Testis (tissue), 3 donors: Measurements from ENCODE around the gene STK17A. TPM values are rescaled to one million over a fixed set of nuclear protein-coding genes. Genes with fewer than 3 reads are reported as not detected.

Experiments
- DNase-seq: peaks from one replicate; pipeline ENCODE4 v3.0.0-alpha.2; 2019
- H3K27ac ChIP-seq, 2 donors: fragments of 200-600 bp; sonication (generic); one replicate each; pipeline ENCODE4 v1.5.1; 2019
- H3K27me3 ChIP-seq: fragments of 200-600 bp; sonication (generic); one replicate; pipeline ENCODE4 v1.5.1; 2019
- H3K36me3 ChIP-seq: fragments of 200-600 bp; sonication (generic); one replicate; pipeline ENCODE4 v1.5.1; 2017; ENCODE audit warnings: low read depth; ENCODE audit errors: missing control alignments
- H3K4me1 ChIP-seq: fragments of 200-600 bp; sonication (generic); one replicate; pipeline ENCODE4 v1.5.1; 2019
- H3K4me3 ChIP-seq, 2 donors: fragments of 200-600 bp; sonication (generic); one replicate each; pipeline ENCODE4 v1.5.1; 2017 to 2019
- H3K9me3 ChIP-seq: fragments of 200-600 bp; sonication (generic); one replicate; pipeline ENCODE4 v1.5.1; 2017
- POLR2A ChIP-seq: fragments of 450-650 bp; IDR thresholded peaks from one replicate; pipeline ENCODE4 v1.6.1; 2017; ENCODE audit warnings: antibody characterized with exemption, mild to moderate bottlenecking, moderate library complexity
- WGBS, 2 donors: methylation state at CpG; one replicate each; pipeline ENCODE4 v1.1.5; 2018; 5-methylcytosine and 5-hydroxymethylcytosine counted together
- intact Hi-C: fragments of 100-400 bp; cut with DNase I; formaldehyde crosslinking; loops from one replicate; pipeline ENCODE4 v1.15.1; 2023; ENCODE audit warnings: low total_unique reads
- polyA plus RNA-seq: library from polyadenylated mRNA; stranded (reverse); fragments of 350-450 nt; fragmentation: Illumina TruSeq; extraction: RNeasy Lipid Tissue Mini Kit (QIAGEN cat#74804); gene quantifications from one replicate; pipeline ENCODE4 v1.2.3, GENCODE V29; 2014; ENCODE audit warnings: low read depth, low replicate concordance; ENCODE audit not compliant: insufficient read depth
- total RNA-seq, 2 donors: library from RNA; depleted of rRNA; stranded (reverse); fragments of >200 nt; gene quantifications; one replicate each; pipeline ENCODE4 v1.2.3, GENCODE V29; 2016
- TF ChIP-seq, protein P1 (sequence below), 3 experiments: fragments of 450-650 bp in 2 of 3; fragments of 200-600 bp in 1 of 3; sonication (generic) in 1 of 3; IDR thresholded peaks; one replicate each; pipeline ENCODE4 v1.5.1; 2016 to 2019; ENCODE audit warnings: antibody characterized with exemption in 3 of 3, mild to moderate bottlenecking in 2 of 3, moderate library complexity in 1 of 3

The STK17A gene
- total and polyA plus RNA-seq, 3 donors from 2014 or later, result 14.8 to 43.2 (median 18.8) TPM

DNA sequence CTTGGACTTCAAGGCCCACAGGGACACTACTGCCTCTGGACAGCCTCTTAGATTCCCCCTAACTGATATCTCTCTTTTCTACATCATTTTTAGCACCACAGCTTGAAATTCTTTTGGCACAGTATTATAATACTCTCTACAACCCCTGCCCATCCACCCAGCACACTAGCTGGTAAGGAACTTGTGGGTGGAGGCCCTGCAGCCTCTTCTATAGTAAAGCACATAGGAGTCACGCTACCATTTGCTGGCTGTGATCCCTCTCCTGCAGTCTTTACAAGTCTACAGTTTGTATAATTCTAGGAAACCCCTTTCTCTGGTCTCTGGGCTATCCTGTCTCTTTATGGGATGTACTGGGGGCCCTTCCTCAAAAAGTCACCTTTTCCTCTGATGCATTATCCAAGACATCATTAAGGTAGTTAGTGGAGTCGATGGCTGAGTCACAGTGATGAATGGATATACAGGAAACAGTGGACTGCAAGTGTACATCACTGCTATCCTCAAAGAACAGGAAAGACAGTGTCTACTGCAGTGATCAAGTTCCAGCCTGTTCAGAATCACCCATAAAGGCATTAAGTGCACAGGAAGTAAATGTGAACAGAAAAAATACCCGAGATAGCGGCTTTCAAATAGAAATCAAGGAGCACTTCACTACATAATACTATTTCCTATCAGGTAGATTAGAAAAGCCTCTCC is 54.4 kb downstream of the STK17A start:
- no peak for TF ChIP-seq POLR2A
- TF ChIP-seq, protein P1, sequence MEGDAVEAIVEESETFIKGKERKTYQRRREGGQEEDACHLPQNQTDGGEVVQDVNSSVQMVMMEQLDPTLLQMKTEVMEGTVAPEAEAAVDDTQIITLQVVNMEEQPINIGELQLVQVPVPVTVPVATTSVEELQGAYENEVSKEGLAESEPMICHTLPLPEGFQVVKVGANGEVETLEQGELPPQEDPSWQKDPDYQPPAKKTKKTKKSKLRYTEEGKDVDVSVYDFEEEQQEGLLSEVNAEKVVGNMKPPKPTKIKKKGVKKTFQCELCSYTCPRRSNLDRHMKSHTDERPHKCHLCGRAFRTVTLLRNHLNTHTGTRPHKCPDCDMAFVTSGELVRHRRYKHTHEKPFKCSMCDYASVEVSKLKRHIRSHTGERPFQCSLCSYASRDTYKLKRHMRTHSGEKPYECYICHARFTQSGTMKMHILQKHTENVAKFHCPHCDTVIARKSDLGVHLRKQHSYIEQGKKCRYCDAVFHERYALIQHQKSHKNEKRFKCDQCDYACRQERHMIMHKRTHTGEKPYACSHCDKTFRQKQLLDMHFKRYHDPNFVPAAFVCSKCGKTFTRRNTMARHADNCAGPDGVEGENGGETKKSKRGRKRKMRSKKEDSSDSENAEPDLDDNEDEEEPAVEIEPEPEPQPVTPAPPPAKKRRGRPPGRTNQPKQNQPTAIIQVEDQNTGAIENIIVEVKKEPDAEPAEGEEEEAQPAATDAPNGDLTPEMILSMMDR (IDR thresholded peaks at IDR 0.05), result no peak
- Histone ChIP-seq H3K9me3 (no peaks in the 10 kb centered on the region), H3K27me3 (no peaks in the 10 kb centered on the region), H3K4me1 (no peaks in the 10 kb centered on the region), H3K4me3 (no peak overlapping the region), H3K36me3 (no peaks in the 10 kb centered on the region), H3K27ac (no peak overlapping the region)
- 75% methylated on average over 4 of the region's 4 CpGs for WGBS, 2 donors
- DNase-seq, result no peak
- intact Hi-C loops, result no loop called here

DNA sequence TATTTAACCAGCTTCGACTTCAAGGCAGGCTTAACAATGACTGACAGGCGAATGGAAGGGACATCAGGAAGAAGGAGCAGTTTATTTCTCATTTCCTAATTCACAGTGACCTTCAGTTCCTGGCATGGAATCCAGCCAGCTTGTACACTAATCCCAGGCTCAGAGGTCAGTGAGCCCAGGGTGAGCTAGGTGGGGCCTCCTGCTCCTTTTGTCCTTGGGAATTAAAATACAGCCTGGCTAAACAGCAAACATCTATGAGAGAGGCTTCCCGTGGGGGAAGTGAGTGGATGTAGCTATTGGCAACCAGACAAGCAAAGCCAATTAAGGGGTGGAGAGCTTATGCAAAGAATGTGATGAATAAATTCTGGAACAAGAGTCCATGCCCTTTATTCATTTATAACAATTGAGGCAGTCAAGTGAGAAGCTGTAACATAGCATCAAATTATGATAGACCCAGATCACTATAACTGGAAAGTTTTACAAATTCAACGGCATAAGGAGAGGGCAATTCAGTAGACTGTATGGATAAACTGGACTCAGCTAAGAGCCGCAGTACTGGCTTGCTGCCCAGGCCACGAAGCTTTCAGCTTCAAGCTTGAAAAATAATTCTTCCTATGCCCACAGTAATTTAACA is 57.1 kb downstream of the STK17A start:
- H3K27ac ChIP-seq, result peak overlapping the region in 1 of 2 donors; percentile 42
- TF ChIP-seq, protein P1 (IDR thresholded peaks at IDR 0.05), result no peak
- TF ChIP-seq POLR2A, result no peak
- H3K9me3 ChIP-seq, result no peaks in the 10 kb centered on the region
- no peaks in the 10 kb centered on the region for H3K4me1 ChIP-seq
- intact Hi-C loops, result no loop called here
- H3K36me3 ChIP-seq, result no peaks in the 10 kb centered on the region
- H3K27me3 ChIP-seq, result no peaks in the 10 kb centered on the region
- WGBS, 2 donors, result 33 to 45% methylated on average over 6 of the region's 6 CpGs
- H3K4me3 ChIP-seq, result no peak overlapping the region
- DNase-seq, result peak; percentile 33

DNA sequence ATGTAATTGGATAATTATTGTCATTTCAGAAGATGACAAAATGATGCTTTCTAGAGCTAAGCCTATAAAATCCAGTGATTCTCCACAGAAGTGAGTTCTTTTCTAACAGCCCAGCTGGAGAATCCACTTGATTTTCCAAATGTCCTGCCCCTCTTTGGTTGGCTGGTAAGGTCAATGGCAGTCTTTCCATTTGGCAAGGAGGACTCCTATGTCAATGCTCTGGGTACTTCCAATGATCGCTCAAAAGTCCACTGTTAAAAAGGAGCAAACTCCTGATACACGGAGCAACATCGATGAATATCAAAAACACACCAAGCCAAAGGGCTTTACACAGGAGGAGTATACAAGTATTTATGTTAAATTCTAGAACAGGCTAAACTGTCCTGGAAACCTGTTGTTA is 57.8 kb downstream of the STK17A start:
- WGBS, 2 donors, result 92 to 98% methylated on average over 3 of the region's 3 CpGs
- no peak for DNase-seq
- no peak overlapping the region for H3K4me3 ChIP-seq
- no peaks in the 10 kb centered on the region for H3K27me3 ChIP-seq
- no peaks in the 10 kb centered on the region for H3K9me3 ChIP-seq
- H3K4me1 ChIP-seq, result no peaks in the 10 kb centered on the region
- intact Hi-C loops, result no loop called here
- no peaks in the 10 kb centered on the region for H3K36me3 ChIP-seq
- TF ChIP-seq, protein P1 (IDR thresholded peaks at IDR 0.05), result no peak
- TF ChIP-seq POLR2A, result no peak
- H3K27ac ChIP-seq, result peak overlapping the region in 1 of 2 donors; percentile 42

DNA sequence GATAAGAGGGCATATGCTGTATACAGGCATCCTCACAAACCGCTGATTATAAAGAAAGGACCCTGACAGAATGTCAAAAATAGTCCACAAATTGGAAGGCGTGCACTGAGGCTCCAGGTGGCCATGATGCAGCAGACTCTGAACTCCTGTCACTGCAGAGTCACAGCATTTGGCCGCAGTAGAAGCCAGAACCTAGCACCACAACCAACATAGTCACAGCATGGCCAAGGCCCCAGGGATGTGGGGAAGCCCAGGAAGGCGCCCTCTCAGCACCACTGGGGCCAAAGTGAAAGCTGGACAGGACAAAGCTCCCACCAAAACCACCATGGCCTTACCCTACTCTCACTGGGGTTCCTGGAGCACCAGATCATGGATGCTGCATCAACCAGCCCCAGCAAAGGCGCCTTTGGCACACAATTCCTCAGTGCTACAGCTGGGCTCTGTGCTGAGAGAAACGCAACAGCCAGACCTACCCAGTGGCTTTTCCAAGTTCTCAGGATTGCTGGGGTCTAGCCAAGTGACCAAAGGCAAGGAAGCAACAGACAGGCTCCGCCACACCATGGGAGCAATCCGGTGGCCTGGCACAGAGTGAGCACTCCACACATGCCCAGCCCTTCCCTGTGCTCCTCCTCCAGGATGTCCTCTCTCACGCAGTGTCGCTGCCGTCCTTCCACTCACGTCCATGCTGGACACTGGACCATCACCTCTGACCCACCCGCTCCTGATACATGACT is 60.2 kb downstream of the STK17A start:
- no peaks in the 10 kb centered on the region for H3K9me3 ChIP-seq
- WGBS, 2 donors, result 93 to 98% methylated on average over 13 of the region's 13 CpGs
- no peak overlapping the region for H3K27ac ChIP-seq
- H3K27me3 ChIP-seq, result no peaks in the 10 kb centered on the region
- no peak overlapping the region for H3K4me3 ChIP-seq
- TF ChIP-seq, protein P1 (IDR thresholded peaks at IDR 0.05), result no peak
- TF ChIP-seq POLR2A, result no peak
- no peaks in the 10 kb centered on the region for H3K36me3 ChIP-seq
- peaks cover 6% of the 10 kb centered on the region for H3K4me1 ChIP-seq
- DNase-seq, result no peak
- intact Hi-C loops, result no loop called here
